ENCODE measurements around the gene WDR7. TPM values are rescaled to one million over a fixed set of nuclear protein-coding genes. Genes with fewer than 3 reads are reported as not detected.

The WDR7 gene
- total and polyA plus RNA-seq, 9 of the 15 experiments (the other 6 are each of a cell fraction or from before 2014, with no cell fraction given) = 1.4 to 9.4 (median 5.3) TPM

- Histone ChIP-seq H3K27me3 (ENCODE audit: control insufficient read depth in 2 of 2, insufficient read depth in 2 of 2, low read length in 2 of 2) (peaks cover 2 to 10% of the 10 kb centered on the region in 2 experiments; a peak in 2 of 5 replicates), H3K9ac (ENCODE audit: insufficient read depth in 1 of 2, low read depth in 2 of 2, low read length in 2 of 2) (no peak overlapping the region), H4K20me1 (replicated peaks; ENCODE audit: control insufficient read depth, insufficient read depth, low read length) (no peaks in the 10 kb centered on the region), H3K27ac (ENCODE audit: extremely low read depth, low read depth, low read length) (no peak overlapping the region), H2AFZ (ENCODE audit: low read depth, low read length) (no peak overlapping the region), H3K4me2 (ENCODE audit: insufficient read depth, low read length) (no peak overlapping the region), H3K4me3 (no peak overlapping the region), H3K9me3 (replicated peaks; ENCODE audit: control insufficient read depth, insufficient read depth, low read depth, low read length) (no peaks in the 10 kb centered on the region), H3K36me3 (ENCODE audit: control insufficient read depth, insufficient read depth, low read length) (no peaks in the 10 kb centered on the region), H3K4me1 (replicated peaks in 1 of 2; ENCODE audit: control insufficient read depth in 2 of 2, insufficient read depth in 2 of 2, low read length in 2 of 2) (no peaks in the 10 kb centered on the region), H3K79me2 (ENCODE audit: control insufficient read depth, insufficient read depth, low read length) (no peaks in the 10 kb centered on the region), H3K9me1 (ENCODE audit: control insufficient read depth, insufficient read depth, low read length) (no peaks in the 10 kb centered on the region)
- ChIA-PET CTCF (ENCODE audit: low intra/inter-chr PET ratio) (no interaction called here), POLR2A (interaction anchor here (0.5 kb wide), 1 partner anchor 356 kb away, joined by 3 read pairs; no protein-coding TSS in a partner anchor)
- intact Hi-C loops (cut with micrococcal nuclease) (no loop called here), in situ Hi-C loops (cut with MboI) (no loop called here)
- WGBS (ENCODE audit: insufficient coverage, low coverage, missing lambda C conversion rate) = 0% methylated on average over 2 of the region's 2 CpGs
- DNase-seq (ENCODE audit: extremely low read depth in 1 of 4, low spot score in 3 of 4) (no peak), ATAC-seq (no peak), FAIRE-seq (no peak)
- no TSS peak for BruUV-seq (replicated peaks)
- TF ChIP-seq ETV1 (tag; conservative IDR thresholded peaks at IDR 0.05; ENCODE audit: low read depth) = no peak
- TF ChIP-seq ZNF140 (CRISPR knock-in tag; IDR thresholded peaks at IDR 0.05) = no peak
- no peak for TF ChIP-seq PREB (CRISPR knock-in tag; IDR thresholded peaks at IDR 0.05)
- TF ChIP-seq HMGXB4 (CRISPR knock-in tag; IDR thresholded peaks at IDR 0.05) = no peak
- no peak for TF ChIP-seq SMAD3 (CRISPR knock-in tag; conservative IDR thresholded peaks at IDR 0.05)
- TF ChIP-seq PHB2 (IDR thresholded peaks at IDR 0.05; ENCODE audit: low read depth) = no peak
- TF ChIP-seq EP300 (IDR thresholded peaks at IDR 0.05; ENCODE audit: low read length) = no peak
Measured at GRCh38 chr18:57035590-57035989, 384.4 kb downstream of the WDR7 start.

All from K562 (cell line).